ENCODE data around the gene CLRN3.

- TF ChIP-seq CTCF (conservative IDR thresholded peaks at IDR 0.05 in 1 of 2, IDR thresholded peaks at IDR 0.05 in 1 of 2; ENCODE audit: extremely low read depth in 1 of 2, insufficient read depth in 1 of 2, low read depth in 1 of 2, low read length in 2 of 2) (no peak), EZH2 (IDR thresholded peaks at IDR 0.05; ENCODE audit: borderline replicate concordance, low read length) (no peak)
Observed at GRCh38 chr10:127925471-127926207, 32.9 kb upstream of the CLRN3 start.

All from mammary epithelial cell (primary cell).